HCT116 (cell line): ENCODE measurements around the gene EIF3A. TPM values are rescaled to one million over a fixed set of nuclear protein-coding genes. Genes with fewer than 3 reads are reported as not detected.

Experiments
- ATAC-seq: fragments of 200-7000 bp; cut with Tn5 transposase; 2 replicates; pipeline ENCODE4 v1.9.1; 2020; ENCODE audit warnings: mild to moderate bottlenecking, moderate library complexity
- BruUV-seq: library from RNA; stranded (reverse); fragments of 400-500 nt; replicated peaks from 2 replicates; lab custom pipeline; 2021; lab: Mats Ljungman, UMichigan
- CTCF ChIA-PET: fragments of 300-600 bp; sonication (Branson Sonifier 250); formaldehyde crosslinking; loops from one replicate; lab custom pipeline; 2021; ENCODE audit warnings: antibody characterized with exemption; lab: Charles Lee
- POLR2A ChIA-PET: fragments of 300-600, 350-600 bp; sonication (Branson Sonifier 250); formaldehyde crosslinking; loops from one replicate; lab custom pipeline; 2021; ENCODE audit warnings: antibody characterized with exemption; lab: Charles Lee
- RAD21 ChIA-PET, 2 experiments: fragments of 300-600 bp; sonication (Branson Sonifier 250); formaldehyde crosslinking; loops; one replicate each; lab custom pipeline; 2023; ENCODE audit warnings: low total read pairs in 2 of 2; ENCODE audit not compliant: uncharacterized antibody in 2 of 2, unreplicated experiment in 2 of 2, low non-redundant PET in 1 of 2; lab: Charles Lee
- DNase-seq: peaks from one replicate; pipeline ENCODE4 v3.0.0-alpha.2; 2010; ENCODE audit warnings: low read depth, low spot score
- H2AFZ ChIP-seq: fragments of 200-600 bp; shearing (Covaris generic), sonication (generic); 2 replicates; pipeline ENCODE4 v1.6.1; 2017; ENCODE audit warnings: low read depth, mixed run types, mixed read lengths, antibody characterized with exemption, low read length; ENCODE audit not compliant: poor library complexity, severe bottlenecking
- H3K27ac ChIP-seq: 2 replicates; pipeline ENCODE4 v1.5.1; 2012; ENCODE audit warnings: low read depth, low read length
- H3K27me3 ChIP-seq: fragments of 200-600 bp; sonication (generic); 2 replicates; pipeline ENCODE4 v1.6.1; 2016; ENCODE audit warnings: mixed run types, low read length, mixed read lengths; ENCODE audit not compliant: insufficient read depth
- H3K36me3 ChIP-seq, 2 experiments: fragments of 200-500 bp in 1 of 2; fragments of 200-600 bp in 1 of 2; sonication (Bioruptor generic) in 1 of 2; sonication (generic) in 1 of 2; 2 replicates each; pipeline versions ENCODE4 v1.5.1 to v1.6.1; 2014 to 2016; ENCODE audit warnings: low read length in 2 of 2, inconsistent platforms in 1 of 2, mixed read lengths in 1 of 2, mixed run types in 1 of 2; ENCODE audit not compliant: insufficient read depth in 2 of 2, control insufficient read depth in 1 of 2
- H3K4me1 ChIP-seq, 2 experiments: fragments of 200-600 bp in 1 of 2; sonication (generic) in 1 of 2; 2 replicates each; pipeline versions ENCODE4 v1.5.1 to v1.6.1; 2012 to 2017; ENCODE audit warnings: low read length in 2 of 2, inconsistent platforms in 1 of 2, mild to moderate bottlenecking in 1 of 2, mixed read lengths in 1 of 2, mixed run types in 1 of 2, moderate library complexity in 1 of 2; ENCODE audit not compliant: insufficient read depth in 2 of 2, control insufficient read depth in 1 of 2
- H3K4me2 ChIP-seq: fragments of 200-600 bp; sonication (generic); 2 replicates; pipeline ENCODE4 v1.6.1; 2017; ENCODE audit warnings: mixed run types, low read length, mixed read lengths
- H3K4me3 ChIP-seq, 2 experiments: fragments of 200-600 bp in 1 of 2; sonication (generic) in 1 of 2; replicated peaks in 1 of 2; 2 replicates each; pipeline ENCODE4 v1.5.1; 2011 to 2016; ENCODE audit warnings: low read length in 2 of 2, control low read depth in 1 of 2, low read depth in 1 of 2, mild to moderate bottlenecking in 1 of 2, mixed read lengths in 1 of 2, mixed run types in 1 of 2
- H3K79me2 ChIP-seq: fragments of 200-600 bp; sonication (generic); 2 replicates; pipeline ENCODE4 v1.6.1; 2017; ENCODE audit warnings: mild to moderate bottlenecking, mixed run types, low read length, moderate library complexity, mixed read lengths; ENCODE audit not compliant: insufficient read depth
- H3K9ac ChIP-seq: fragments of 200-600 bp; sonication (generic); 2 replicates; pipeline ENCODE4 v1.6.1; 2016; ENCODE audit warnings: low read length, mixed read lengths
- H3K9me2 ChIP-seq: fragments of 200-600 bp; sonication (generic), shearing (Covaris generic); 2 replicates; pipeline ENCODE4 v1.6.1; 2017; ENCODE audit warnings: mixed run types, mild to moderate bottlenecking, moderate library complexity; ENCODE audit not compliant: insufficient read depth
- H3K9me3 ChIP-seq, 2 experiments: fragments of 200-500 bp in 1 of 2; fragments of 200-600 bp in 1 of 2; sonication (Bioruptor generic) in 1 of 2; sonication (generic) in 1 of 2; 2 replicates each; pipeline ENCODE4 v1.6.1; 2014 to 2017; ENCODE audit warnings: low read length in 2 of 2, mixed read lengths in 2 of 2, inconsistent platforms in 1 of 2, low read depth in 1 of 2, mild to moderate bottlenecking in 1 of 2, mixed run types in 1 of 2, moderate library complexity in 1 of 2; ENCODE audit not compliant: control insufficient read depth in 1 of 2, insufficient read depth in 1 of 2
- H4K20me1 ChIP-seq: fragments of 200-600 bp; sonication (generic), shearing (Covaris generic); 2 replicates; pipeline ENCODE4 v1.6.1; 2017; ENCODE audit warnings: mixed run types, mild to moderate bottlenecking, moderate library complexity; ENCODE audit not compliant: insufficient read depth
- ATF3 ChIP-seq: IDR thresholded peaks from 2 replicates; pipeline ENCODE4 v1.6.1; 2012
- CBX3 ChIP-seq: IDR thresholded peaks from 2 replicates; pipeline ENCODE4 v1.6.1; 2012; ENCODE audit warnings: low read depth
- CTCF ChIP-seq, 3 experiments: fragments of 200-600 bp in 1 of 3; sonication (generic) in 1 of 3; IDR thresholded peaks in 2 of 3; conservative IDR thresholded peaks in 1 of 3; 2 replicates each; pipeline ENCODE4 v1.5.1; 2012 to 2017; ENCODE audit warnings: low read depth in 2 of 3, low read length in 2 of 3, antibody characterized with exemption in 1 of 3, borderline replicate concordance in 1 of 3, control low read depth in 1 of 3, mild to moderate bottlenecking in 1 of 3, mixed read lengths in 1 of 3, mixed run types in 1 of 3, moderate library complexity in 1 of 3; ENCODE audit not compliant: insufficient read depth in 1 of 3
- ELF1 ChIP-seq: IDR thresholded peaks from 2 replicates; pipeline ENCODE4 v1.6.1; 2012; ENCODE audit warnings: low read depth, borderline replicate concordance
- EZH2 ChIP-seq: fragments of 200-600 bp; sonication (generic); IDR thresholded peaks from 2 replicates; pipeline ENCODE4 v1.6.1; 2017; ENCODE audit warnings: antibody characterized with exemption, mixed run types
- FOSL1 ChIP-seq: IDR thresholded peaks from 2 replicates; pipeline ENCODE4 v1.6.1; 2012; ENCODE audit warnings: low read depth
- MAX ChIP-seq: IDR thresholded peaks from 2 replicates; pipeline ENCODE4 v1.6.1; 2012
- POLR2AphosphoS5 ChIP-seq: IDR thresholded peaks from 2 replicates; pipeline ENCODE4 v1.6.1; 2011; ENCODE audit warnings: mild to moderate bottlenecking, low read depth, low read length, moderate library complexity
- REST ChIP-seq: IDR thresholded peaks from 2 replicates; pipeline ENCODE4 v1.6.1; 2012; ENCODE audit warnings: low read depth
- SRF ChIP-seq: IDR thresholded peaks from 2 replicates; pipeline ENCODE4 v1.6.1; 2012; ENCODE audit warnings: low read depth
- ZBTB33 ChIP-seq: IDR thresholded peaks from 2 replicates; pipeline ENCODE4 v1.6.1; 2011; ENCODE audit warnings: mild to moderate bottlenecking, low read length, moderate library complexity; ENCODE audit not compliant: insufficient replicate concordance; ENCODE audit errors: extremely low read depth
- ZFX ChIP-seq: fragments of 450-650 bp; IDR thresholded peaks from 2 replicates; pipeline ENCODE4 v1.6.1; 2017
- ZNF274 ChIP-seq: fragments of 200-500 bp; sonication (Bioruptor generic); IDR thresholded peaks from 2 replicates; pipeline ENCODE4 v1.6.1; 2014; ENCODE audit warnings: mild to moderate bottlenecking, low read depth, low read length, inconsistent platforms
- intact Hi-C: fragments of 100-400 bp; cut with micrococcal nuclease; formaldehyde crosslinking; loops from 2 replicates; pipeline ENCODE4 v1.10.0; 2022
- total RNA-seq: library from RNA; stranded (reverse); gene quantifications from one replicate; pipeline ENCODE4 v1.2.1, GENCODE V29; 2021; ENCODE audit not compliant: unreplicated experiment

The EIF3A gene
- total RNA-seq, 1 experiment from 2014 or later, result 271 TPM

- peaks cover 0 to 1% of the 10 kb centered on the region in 2 experiments; a peak in 1 of 4 replicates for H3K36me3 ChIP-seq
- no peak overlapping the region for H3K9ac ChIP-seq
- no TSS peak for BruUV-seq
- no peaks in the 10 kb centered on the region for H3K9me2 ChIP-seq
- no peak overlapping the region for H3K27ac ChIP-seq
- no peak overlapping the region for H3K4me3 ChIP-seq
- ChIA-PET CTCF (interaction anchor here (0.7 to 0.9 kb wide), 2 partner anchors 9 to 131 kb away, joined by 3 to 4 read pairs; no protein-coding TSS in a partner anchor), POLR2A (no interaction called here), RAD21 (no interaction called here)
- DNase-seq (no peak), ATAC-seq (no peak)
- no peaks in the 10 kb centered on the region for H3K27me3 ChIP-seq
- H4K20me1 ChIP-seq, result peaks cover under 1% of the 10 kb centered on the region; the same call in 1 of the 2 replicates
- intact Hi-C loops, result no loop called here
- peaks cover 17% of the 10 kb centered on the region for H3K79me2 ChIP-seq
- TF ChIP-seq ZNF274 (no peak), ZFX (no peak), ZBTB33 (no peak), MAX (no peak), SRF (no peak), EZH2 (no peak), POLR2AphosphoS5 (no peak), ATF3 (no peak), CTCF (IDR thresholded peaks at IDR 0.05 in 2 of 3, conservative IDR thresholded peaks at IDR 0.05 in 1 of 3; ENCODE audit: borderline replicate concordance in 1 of 3, insufficient read depth in 1 of 3, low read depth in 2 of 3, low read length in 2 of 3) (no peak), REST (no peak), FOSL1 (no peak), CBX3 (no peak), ELF1 (no peak)
- no peak overlapping the region for H3K4me2 ChIP-seq
- H3K9me3 ChIP-seq, result no peaks in the 10 kb centered on the region
- no peak overlapping the region for H2AFZ ChIP-seq
- H3K4me1 ChIP-seq, result peaks cover 0 to 6% of the 10 kb centered on the region in 2 experiments; a peak in 2 of 4 replicates
Observed at GRCh38 chr10:119084896-119085295, 4.3 kb upstream of the EIF3A start.
